GM19240 (cell line): ENCODE measurements around the gene SST.

Experiments
- DNase-seq: peaks from one replicate; pipeline ENCODE4 v3.0.0; 2011; ENCODE audit warnings: low spot score; ENCODE audit not compliant: insufficient read length

Gene SST

DNA sequence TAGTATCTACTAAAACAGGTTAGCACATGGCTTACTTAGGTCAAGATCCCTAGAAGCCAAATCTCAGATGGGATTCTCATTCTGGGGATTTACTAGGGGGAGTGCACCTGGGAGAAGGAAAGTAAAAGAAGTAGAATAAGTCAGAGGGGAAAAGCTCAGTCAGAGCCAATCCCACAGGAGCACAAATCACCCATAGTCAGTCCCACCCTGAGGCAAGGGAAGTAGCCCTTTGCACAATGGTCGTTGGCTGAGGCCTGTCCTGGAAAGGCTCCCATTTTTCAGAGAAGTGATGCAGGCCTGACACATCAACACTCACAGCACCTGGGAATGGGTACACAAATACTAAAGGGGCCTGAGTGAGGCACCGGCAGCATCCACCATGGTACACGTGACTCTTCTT is 39.8 kb downstream of the SST start:
- DNase-seq = no peak

DNA sequence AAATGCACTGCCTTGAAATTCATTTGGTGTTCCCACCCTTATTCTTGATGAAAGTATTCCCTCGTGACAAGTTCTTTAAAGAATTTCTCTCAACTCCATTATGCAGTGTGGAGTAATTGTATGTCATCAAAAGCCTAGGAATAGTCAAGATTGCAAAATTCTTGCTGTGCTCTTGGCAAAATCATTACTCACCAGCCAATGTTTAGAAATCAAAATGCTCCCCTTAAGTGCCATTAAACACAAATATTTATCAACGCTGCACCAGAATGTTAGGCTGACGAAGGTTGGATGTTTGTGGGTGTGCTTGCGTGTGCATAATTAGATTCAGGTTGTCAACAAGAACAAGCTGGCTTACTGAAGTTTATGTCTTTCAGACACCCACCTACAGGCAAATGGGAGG is 40.5 kb downstream of the SST start:
- DNase-seq = no peak

DNA sequence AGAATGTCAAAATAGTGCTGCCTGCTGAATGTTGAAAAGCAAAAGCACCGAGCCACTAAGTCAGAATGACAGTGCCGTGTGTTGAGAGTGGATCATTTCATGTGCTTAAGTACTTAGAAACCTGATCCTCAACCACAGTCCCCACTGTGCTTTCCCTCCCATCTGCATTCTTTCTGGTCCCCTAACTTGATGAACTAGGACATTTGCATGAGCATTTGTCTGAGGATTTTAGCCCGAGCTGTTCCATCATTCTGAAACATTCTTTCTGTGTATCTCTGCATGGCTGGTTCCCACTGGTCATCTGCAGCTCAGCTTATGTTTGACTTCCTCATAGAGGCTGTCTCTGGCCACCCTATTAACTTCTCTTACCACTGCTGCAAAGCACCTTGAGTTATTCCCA is 42.0 kb downstream of the SST start:
- DNase-seq = no peak

DNA sequence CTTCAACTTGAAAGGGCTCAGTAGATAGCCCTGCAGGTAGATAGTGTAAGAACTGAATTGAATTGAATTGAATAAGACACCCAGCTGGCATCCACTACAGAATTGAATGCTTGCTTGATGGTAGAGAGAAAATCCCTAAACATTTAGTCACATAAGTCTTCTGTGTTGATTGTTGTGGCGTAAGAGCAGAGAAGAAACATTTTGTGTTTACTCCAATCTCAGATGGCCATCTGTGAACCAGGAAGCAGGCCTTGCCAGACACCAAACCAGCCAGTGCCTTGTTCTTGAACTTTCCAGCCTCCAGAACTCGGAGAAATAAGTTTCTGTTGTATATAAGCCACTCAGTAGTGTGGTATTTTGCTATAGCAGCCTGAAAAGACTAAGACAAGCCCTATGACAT is 43.6 kb downstream of the SST start:
- DNase-seq = no peak

DNA sequence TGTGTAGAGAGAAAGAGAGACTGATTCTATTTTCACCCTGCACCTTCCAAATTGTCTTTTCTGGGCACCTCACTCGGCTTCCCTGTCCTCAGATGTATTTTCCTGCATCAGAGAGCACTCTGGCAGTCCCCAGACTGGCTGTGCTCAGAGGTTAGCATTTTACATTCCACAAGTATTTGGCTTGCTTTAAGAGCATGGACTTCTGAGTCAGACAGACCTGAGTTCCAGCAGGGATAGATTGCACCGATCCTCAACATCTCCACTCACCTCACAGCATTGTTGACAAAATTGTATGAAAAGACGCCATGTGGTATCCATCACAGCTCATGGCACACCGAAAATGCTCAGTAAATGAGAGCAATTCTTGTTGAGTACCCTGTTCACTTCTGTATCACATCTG is 45.6 kb downstream of the SST start:
- DNase-seq = no peak

DNA sequence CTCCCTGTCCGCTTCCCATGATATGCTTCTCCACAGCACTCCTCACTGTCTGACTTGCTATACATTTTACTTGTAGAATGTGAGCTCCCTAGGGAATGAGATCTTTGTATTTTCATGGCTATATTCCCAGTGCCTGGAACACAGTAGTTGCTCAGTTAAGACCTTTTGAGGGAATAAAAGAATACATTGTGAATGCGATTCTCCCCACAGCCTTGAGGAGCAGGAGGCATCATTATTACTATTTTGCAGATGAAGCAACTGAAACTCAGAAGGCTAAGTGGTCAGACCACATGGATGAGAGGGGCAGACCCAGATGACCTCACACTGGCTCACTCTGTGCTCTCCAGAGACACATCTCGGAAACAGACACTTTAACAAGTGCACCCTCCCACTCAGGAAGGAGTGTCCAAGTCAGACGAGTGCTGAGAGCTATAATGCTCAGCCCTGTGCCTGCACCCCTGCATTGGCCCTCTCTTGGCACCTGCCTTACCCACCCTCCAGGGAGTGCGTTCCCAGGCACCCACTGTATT is 46.8 kb downstream of the SST start:
- DNase-seq = no peak

DNA sequence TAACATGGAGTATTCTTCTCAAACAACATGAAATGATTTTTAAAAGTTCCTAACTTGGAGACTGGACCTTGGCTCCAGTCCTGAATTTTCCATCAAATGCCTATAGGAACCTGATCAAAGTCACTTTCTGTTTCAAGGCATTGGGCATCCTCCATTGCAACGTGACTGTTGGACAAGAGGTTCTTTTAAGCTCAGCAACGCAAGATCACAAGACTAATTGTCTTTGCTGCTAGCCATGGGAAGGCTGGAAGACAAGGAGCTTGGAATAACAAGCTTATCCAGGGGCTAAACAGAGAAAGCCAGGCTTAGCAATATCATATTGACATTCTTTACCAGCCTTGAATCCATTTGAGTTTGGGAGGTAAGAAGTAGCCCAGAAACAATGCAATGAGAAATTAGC is 48.3 kb downstream of the SST start:
- no peak for DNase-seq

DNA sequence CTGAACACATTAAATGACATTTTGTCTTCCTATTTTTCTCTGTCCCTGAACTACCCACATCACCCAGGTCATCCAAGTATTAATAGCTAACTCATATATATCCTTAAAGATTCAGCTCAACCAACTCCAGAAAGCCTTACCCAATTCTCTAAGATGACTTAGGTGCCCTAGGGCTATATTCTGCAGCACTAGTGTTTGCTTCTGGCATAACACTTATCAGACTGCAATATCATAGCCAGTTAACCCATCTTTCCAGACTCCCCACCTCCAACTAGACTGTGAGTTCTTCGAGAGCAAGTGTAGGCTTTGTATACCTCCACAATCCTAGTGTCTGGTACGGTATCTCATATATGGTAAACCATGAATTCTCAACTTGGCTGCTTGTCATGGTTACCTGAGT is 50.7 kb downstream of the SST start:
- no peak for DNase-seq
